Natural killer cell (primary cell): Measurements from ENCODE around the gene ZRANB1. TPM values are rescaled to one million over a fixed set of nuclear protein-coding genes. Genes with fewer than 3 reads are reported as not detected.

Source experiments
- ATAC-seq, 3 donors: fragments of 150-1000 bp in 2 of 3; fragments of 200-7000 bp in 1 of 3; cut with Tn5 transposase; 1 replicate in 1 of 3; 2 replicates in 2 of 3; pipeline ENCODE4 v1.10.0; 2021; ENCODE audit warnings: mild to moderate bottlenecking in 2 of 3, moderate library complexity in 2 of 3
- DNase-seq, 2 donors: peaks; one replicate each; pipeline versions ENCODE4 v3.0.0 to v3.0.0-alpha.2; 2013 to 2021; ENCODE audit warnings: mixed read lengths in 1 of 2
- H3K27ac ChIP-seq: one replicate; pipeline ENCODE4 v1.5.1; 2013; ENCODE audit warnings: mild to moderate bottlenecking, low read length
- H3K27me3 ChIP-seq: one replicate; pipeline ENCODE4 v1.6.1; 2013; ENCODE audit warnings: low read length; ENCODE audit not compliant: control insufficient read depth, insufficient read depth
- H3K36me3 ChIP-seq: one replicate; pipeline ENCODE4 v1.6.1; 2013; ENCODE audit warnings: low read length; ENCODE audit not compliant: control insufficient read depth, insufficient read depth
- H3K4me1 ChIP-seq: one replicate; pipeline ENCODE4 v1.6.1; 2013; ENCODE audit warnings: low read length; ENCODE audit not compliant: control insufficient read depth, insufficient read depth
- H3K4me3 ChIP-seq: one replicate; pipeline ENCODE4 v1.5.1; 2013; ENCODE audit warnings: low read length
- H3K9me3 ChIP-seq: one replicate; pipeline ENCODE4 v1.6.1; 2013; ENCODE audit warnings: low read length; ENCODE audit not compliant: control insufficient read depth, insufficient read depth
- H3K27ac Mint-ChIP-seq, 2 donors: one replicate each; pipeline ENCODE4 v1.8.0; 2022; ENCODE audit warnings: mild to moderate bottlenecking in 2 of 2, mixed read lengths in 2 of 2, moderate library complexity in 1 of 2
- H3K27me3 Mint-ChIP-seq, 2 donors: one replicate each; pipeline ENCODE4 v1.8.0; 2022; ENCODE audit warnings: low read depth in 2 of 2, mixed read lengths in 2 of 2
- H3K36me3 Mint-ChIP-seq: one replicate; pipeline ENCODE4 v1.8.0; 2022; ENCODE audit warnings: mixed read lengths
- H3K4me1 Mint-ChIP-seq, 2 donors: one replicate each; pipeline ENCODE4 v1.8.0; 2022; ENCODE audit warnings: mixed read lengths in 2 of 2
- H3K4me3 Mint-ChIP-seq: one replicate; pipeline ENCODE4 v1.8.0; 2022; ENCODE audit warnings: mild to moderate bottlenecking, moderate library complexity, mixed read lengths
- H3K9me3 Mint-ChIP-seq, 2 donors: one replicate each; pipeline ENCODE4 v1.8.0; 2022; ENCODE audit warnings: mixed read lengths in 2 of 2
- WGBS: methylation state at CpG from one replicate; pipeline ENCODE4 v1.1.7; 2013; ENCODE audit warnings: missing lambda C conversion rate; ENCODE audit not compliant: insufficient coverage; 5-methylcytosine and 5-hydroxymethylcytosine counted together
- intact Hi-C: fragments of 100-400 bp; cut with micrococcal nuclease; formaldehyde crosslinking; loops from one replicate; pipeline ENCODE4 v1.14.2; 2022
- total RNA-seq, 4 donors: library from RNA; stranded (reverse); fragments of 120-200 nt in 1 of 4; gene quantifications; one replicate each; pipeline versions ENCODE4 v1.2.3 to v1.2.4, GENCODE V29; 2013 to 2022
- TF ChIP-seq, protein P1 (sequence below): fragments of 200-600 bp; IDR thresholded peaks from one replicate; pipeline ENCODE4 v1.8.0; 2022; ENCODE audit warnings: antibody characterized with exemption

ZRANB1 gene
- total RNA-seq, 3 donors from 2014 or later (not counting 1 experiment from before 2014, with no cell fraction given) = 18.0 to 20.5 (median 18.8) TPM

DNA sequence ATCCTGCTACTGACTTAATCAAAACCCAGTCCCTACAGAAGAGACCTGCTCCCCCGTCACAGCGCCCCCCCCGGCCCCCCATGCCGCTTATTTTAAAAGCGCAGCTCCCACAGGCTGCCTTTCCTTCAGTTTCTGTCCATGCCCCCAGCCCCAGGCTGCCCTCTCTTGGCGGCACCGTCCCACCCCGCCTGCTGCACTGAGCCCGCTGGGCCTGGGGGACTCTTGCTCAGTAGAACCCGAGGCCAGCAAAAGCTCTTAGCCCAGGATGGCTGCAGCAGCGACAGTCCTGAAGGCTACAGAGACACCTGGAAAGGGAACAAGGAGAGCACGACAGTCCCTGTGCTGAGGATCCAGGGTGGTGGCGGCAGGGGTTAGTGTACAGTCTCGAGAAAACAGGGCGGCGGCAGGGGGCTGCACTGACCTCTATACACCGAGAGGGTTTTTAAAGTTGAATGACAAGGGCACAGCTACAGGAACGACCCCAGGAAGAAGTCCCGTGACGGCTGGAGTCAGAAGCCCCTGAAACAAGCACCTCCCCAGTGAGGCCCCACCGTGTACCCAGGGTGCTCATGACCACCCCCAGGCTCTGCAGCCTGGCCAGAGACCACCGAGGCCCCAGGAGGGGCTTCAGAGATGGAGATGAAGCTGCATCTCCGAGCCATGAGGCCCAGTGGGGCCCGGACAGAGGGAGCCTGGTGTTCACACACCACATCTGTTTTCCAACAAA, 54.4 kb downstream of the ZRANB1 start:
- 93% methylated on average over 24 of the region's 24 CpGs for WGBS
- DNase-seq = peak in 1 of 2 donors; percentile 13

DNA sequence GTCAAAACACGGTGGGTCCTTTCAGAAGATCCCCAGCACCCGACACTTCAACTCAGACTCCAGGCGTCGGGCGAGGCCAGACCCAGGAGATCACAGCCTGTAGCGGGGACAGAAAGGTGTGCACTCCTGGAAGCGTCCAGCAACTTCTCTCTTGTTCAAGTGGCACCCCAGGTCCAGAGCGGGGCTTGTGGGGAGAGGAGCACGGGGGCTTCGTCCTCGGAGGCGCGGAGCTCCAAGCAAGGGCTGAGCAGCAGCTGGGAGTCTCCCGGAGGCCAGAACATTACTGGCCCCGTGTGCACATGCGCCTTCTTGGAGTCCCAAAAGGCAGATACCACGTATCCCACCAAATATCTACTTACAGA, 54.9 kb downstream of the ZRANB1 start:
- ATAC-seq (no peak), DNase-seq (peak in 1 of 2 donors; percentile 10)
- H3K9me3 Mint-ChIP-seq = no peaks in the 10 kb centered on the region
- Histone ChIP-seq H3K27ac (no peak overlapping the region), H3K4me1 (peaks cover 15% of the 10 kb centered on the region), H3K4me3 (no peak overlapping the region), H3K36me3 (peaks cover 82% of the 10 kb centered on the region), H3K27me3 (no peaks in the 10 kb centered on the region), H3K9me3 (no peaks in the 10 kb centered on the region)
- intact Hi-C loops = no loop called here
- no peaks in the 10 kb centered on the region for H3K27me3 Mint-ChIP-seq
- 94% methylated on average over 17 of the region's 17 CpGs for whole genome bisulfite sequencing
- peaks cover 11 to 13% of the 10 kb centered on the region in 2 donors for H3K4me1 Mint-ChIP-seq
- no peak overlapping the region for H3K4me3 Mint-ChIP-seq
- no peaks in the 10 kb centered on the region for H3K36me3 Mint-ChIP-seq
- H3K27ac Mint-ChIP-seq = peak overlapping the region in 1 of 2 donors; percentile 65
- TF ChIP-seq, protein P1, sequence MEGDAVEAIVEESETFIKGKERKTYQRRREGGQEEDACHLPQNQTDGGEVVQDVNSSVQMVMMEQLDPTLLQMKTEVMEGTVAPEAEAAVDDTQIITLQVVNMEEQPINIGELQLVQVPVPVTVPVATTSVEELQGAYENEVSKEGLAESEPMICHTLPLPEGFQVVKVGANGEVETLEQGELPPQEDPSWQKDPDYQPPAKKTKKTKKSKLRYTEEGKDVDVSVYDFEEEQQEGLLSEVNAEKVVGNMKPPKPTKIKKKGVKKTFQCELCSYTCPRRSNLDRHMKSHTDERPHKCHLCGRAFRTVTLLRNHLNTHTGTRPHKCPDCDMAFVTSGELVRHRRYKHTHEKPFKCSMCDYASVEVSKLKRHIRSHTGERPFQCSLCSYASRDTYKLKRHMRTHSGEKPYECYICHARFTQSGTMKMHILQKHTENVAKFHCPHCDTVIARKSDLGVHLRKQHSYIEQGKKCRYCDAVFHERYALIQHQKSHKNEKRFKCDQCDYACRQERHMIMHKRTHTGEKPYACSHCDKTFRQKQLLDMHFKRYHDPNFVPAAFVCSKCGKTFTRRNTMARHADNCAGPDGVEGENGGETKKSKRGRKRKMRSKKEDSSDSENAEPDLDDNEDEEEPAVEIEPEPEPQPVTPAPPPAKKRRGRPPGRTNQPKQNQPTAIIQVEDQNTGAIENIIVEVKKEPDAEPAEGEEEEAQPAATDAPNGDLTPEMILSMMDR = no peak

More for the DNA sequence above, 54.4 kb downstream of the ZRANB1 start:
- H3K36me3 Mint-ChIP-seq = no peaks in the 10 kb centered on the region
- Histone ChIP-seq H3K27ac (no peak overlapping the region), H3K27me3 (no peaks in the 10 kb centered on the region), H3K4me3 (no peak overlapping the region), H3K36me3 (peaks cover 83% of the 10 kb centered on the region), H3K4me1 (peaks cover 15% of the 10 kb centered on the region), H3K9me3 (no peaks in the 10 kb centered on the region)
- no peaks in the 10 kb centered on the region for H3K27me3 Mint-ChIP-seq
- TF ChIP-seq, protein P1 = no peak
- peaks cover 11 to 13% of the 10 kb centered on the region in 2 donors for H3K4me1 Mint-ChIP-seq
- no peak for ATAC-seq
- H3K9me3 Mint-ChIP-seq = no peaks in the 10 kb centered on the region
- no peak overlapping the region for H3K4me3 Mint-ChIP-seq
- H3K27ac Mint-ChIP-seq = peak overlapping the region in 1 of 2 donors; percentile 65
- intact Hi-C loops = no loop called here

DNA sequence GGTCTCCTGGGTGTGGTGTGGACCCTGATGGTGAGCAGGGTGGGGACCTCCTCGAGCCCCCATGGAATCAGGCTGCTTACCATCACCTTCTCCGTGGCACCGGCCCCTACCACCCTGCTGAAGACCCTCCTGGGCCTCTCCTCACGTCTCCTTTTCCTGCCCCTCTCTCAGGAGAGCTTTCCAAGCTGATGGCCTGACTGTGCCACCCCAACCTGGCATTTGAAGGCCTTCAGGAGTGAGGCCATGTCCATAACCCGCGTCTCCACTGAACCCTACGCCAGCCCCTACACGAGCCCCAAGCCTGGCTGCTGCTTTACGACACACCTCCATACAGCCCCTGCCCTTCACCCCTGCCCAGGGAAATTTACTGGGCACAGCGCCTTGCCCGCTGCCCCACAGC, 55.4 kb downstream of the ZRANB1 start:
- H3K4me1 ChIP-seq = peaks cover 15% of the 10 kb centered on the region
- H3K36me3 ChIP-seq = peaks cover 82% of the 10 kb centered on the region
- TF ChIP-seq, protein P1 = no peak
- Mint-ChIP-seq H3K27me3 (no peaks in the 10 kb centered on the region), H3K4me3 (no peak overlapping the region), H3K4me1 (peaks cover 11 to 13% of the 10 kb centered on the region in 2 donors), H3K36me3 (no peaks in the 10 kb centered on the region), H3K27ac (peak overlapping the region; percentile 29 to 41), H3K9me3 (no peaks in the 10 kb centered on the region)
- H3K27me3 ChIP-seq = no peaks in the 10 kb centered on the region
- intact Hi-C loops = no loop called here
- no peak overlapping the region for H3K27ac ChIP-seq
- H3K9me3 ChIP-seq = no peaks in the 10 kb centered on the region
- no peak for ATAC-seq
- WGBS = 94% methylated on average over 11 of the region's 11 CpGs
- DNase-seq = peak in 1 of 2 donors; percentile 7
- H3K4me3 ChIP-seq = no peak overlapping the region
